Measurements from ENCODE around the gene SIX3.

The SIX3 gene

DNA sequence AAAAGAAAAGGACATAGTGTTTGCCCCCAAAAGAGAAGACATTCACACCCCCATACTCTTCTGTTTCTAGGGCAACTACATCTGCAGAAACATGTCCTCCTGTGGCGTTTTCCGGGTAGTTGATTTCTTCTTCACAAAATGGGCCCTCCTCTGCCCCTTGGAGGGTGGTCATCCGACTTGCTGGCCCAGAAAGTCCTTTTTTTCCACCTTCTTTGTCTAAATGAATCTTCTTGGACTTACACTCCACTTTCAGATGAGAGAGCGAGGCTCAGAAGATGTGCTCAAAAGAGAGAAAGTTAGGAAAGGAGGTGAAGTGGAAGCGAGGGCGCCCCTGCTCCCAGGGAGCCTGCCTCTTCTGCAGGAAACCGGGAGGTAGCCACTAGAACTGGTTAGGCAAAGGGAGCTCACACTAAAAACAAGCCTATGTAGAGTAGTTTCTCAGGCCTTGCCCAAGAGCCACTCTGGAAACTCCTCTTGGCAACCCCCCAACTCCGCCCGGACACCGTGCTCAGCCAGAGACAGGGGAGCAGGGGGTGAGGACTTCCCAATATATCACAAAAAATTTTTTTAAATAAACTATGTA is 10.2 kb upstream of the SIX3 start:
- FAIRE-seq = no peak

DNA sequence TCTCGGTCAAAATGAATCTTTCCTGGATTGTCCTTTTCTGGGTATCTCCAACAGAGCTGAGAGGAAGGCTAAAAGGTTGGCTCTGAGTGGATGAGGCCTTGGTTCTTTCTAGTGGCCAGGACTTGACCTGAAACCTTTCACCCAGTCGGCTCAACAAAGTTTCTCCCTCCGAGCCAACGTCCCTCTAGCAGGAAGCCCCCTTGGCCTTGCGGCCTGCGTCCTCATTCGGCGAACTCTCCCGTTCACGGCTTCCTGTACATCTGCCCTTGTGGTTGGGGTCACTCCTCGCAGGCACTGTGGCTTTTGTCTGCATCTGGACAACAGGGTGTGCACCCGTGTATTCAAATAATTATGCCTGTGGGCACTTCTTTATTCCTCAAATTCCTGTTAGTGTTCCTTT is 9.4 kb upstream of the SIX3 start:
- FAIRE-seq = no peak

GRCh38 chr2:44932564-44933392 is 8.7 kb upstream of the SIX3 start:
- no peak for FAIRE-seq

DNA sequence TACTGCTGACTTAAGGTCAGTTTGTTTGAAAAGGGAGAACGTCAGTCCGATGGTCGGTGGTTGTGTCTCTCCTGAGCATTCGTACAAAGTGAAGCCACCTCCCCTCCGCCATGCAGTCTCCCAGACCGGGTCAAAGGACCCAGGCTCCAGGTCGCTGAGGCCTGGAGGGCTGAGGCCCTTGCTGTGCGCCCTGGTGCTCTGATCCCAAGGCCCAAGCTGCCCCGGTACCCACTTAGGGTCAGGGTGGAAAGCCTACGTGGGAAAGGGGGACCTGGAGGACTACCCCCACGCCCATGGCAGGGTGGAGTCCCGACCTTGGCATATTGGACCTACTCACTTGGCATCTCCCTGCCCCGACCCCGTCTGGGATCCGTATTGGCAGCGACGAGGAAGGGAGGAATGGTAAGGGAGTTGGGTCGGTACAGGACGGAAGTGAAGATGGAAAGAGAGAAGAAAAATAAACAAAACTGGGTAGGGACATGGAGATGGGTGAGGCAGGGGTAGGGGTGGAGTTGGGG is 8.0 kb upstream of the SIX3 start:
- FAIRE-seq = no peak

DNA sequence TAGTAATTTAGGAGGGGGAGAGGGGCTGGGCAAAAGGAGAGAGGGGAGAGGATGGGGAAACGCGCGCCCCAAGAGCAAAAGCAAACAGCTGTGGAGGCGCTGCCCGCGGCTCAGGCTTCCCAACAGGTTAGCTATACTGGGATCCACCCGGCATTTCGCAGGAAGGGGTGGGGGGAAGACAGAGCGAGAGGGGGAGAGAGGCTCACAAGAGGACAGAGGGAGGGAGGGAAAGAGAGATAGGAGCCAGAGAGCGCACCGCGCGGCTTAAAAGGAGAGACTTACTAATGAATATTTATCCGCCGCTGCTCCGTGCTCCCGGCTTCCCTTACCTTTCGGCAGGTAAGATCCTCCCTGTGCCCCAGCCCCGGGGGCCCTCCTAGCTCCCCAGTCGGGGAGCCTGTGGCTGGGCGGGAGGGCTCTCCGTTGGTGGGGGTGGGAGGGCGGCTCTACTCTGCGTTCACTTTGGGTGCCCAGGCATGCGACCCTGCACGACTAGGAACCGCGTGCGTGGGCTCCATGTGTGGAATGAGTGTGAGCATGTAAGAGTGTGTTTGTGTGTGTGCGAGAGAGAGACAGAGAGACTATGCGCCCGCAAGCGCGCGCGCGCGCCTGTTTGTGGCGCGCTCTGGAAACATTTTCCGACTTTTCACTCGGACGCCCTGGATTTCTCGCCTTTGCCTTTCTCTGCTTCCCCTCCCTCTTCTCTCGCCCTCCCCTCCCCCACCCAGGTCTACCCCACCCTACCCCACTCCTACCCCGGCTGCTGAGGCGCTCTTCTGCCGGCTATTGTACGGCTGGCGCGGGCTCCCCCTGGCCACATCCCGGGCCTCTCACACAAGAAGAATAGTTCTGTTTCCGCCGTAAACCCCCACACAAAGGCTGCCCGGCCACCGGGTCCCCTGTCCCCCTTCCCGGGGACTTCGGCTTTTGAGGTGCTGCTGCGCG is 7.2 kb upstream of the SIX3 start:
- FAIRE-seq = no peak

GRCh38 chr2:44934983-44935728 is 6.3 kb upstream of the SIX3 start:
- FAIRE-seq = no peak

- no peak for FAIRE-seq
Measured at GRCh38 chr2:44935729-44936098, 5.8 kb upstream of the SIX3 start.

DNA sequence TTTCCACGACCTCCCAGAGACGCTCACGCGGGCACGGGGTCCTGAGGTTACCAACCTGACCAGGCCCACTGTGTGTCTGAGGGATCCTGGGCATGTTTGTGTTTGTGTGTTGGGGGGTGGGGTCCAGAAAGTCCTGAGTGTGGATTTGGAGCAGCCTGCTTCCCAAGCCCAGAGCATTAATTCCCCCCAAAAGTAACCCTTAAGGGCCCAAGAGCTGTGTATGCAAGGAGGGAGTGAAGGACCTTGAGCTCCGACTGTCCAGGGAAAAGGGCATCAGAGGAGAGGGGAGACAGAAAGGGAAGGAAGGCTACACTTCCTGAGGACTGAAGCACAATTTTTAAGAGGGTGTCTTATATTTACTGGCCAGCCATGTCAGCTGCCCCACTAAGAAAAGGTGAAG is 5.2 kb upstream of the SIX3 start:
- no peak for FAIRE-seq

GRCh38 chr2:44936715-44937687 is 4.5 kb upstream of the SIX3 start:
- no peak for FAIRE-seq

DNA sequence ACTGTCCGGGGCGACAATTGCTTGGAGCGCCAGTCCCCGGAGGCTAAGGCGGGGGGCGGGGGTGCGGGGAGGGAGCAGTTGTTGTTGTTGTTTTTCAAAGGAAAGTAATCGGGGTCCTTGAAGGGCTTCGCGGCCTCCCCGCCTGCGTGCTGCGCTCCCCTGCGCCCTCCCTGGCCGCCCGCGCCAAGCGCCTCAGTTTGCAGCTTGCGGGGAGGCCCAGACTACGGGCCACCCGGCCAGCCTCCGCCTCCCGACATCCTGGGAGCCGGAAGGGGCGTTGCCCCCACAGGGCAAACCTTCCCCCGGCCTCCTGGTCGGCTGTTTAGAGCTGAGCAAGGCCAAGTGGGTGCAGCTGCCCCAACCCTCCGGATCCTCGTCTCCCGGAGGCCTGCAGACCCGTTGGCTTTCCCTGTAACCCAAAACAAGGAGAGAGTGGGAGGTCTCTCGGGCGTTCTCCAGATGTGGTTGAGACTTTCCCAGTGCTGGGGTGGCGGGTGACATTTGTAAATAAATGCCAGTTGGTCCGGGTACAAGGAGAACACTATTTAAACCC is 3.7 kb upstream of the SIX3 start:
- no peak for FAIRE-seq

GRCh38 chr2:44938287-44939105 is 3.0 kb upstream of the SIX3 start:
- no peak for FAIRE-seq

GRCh38 chr2:44939106-44940048 is 2.1 kb upstream of the SIX3 start:
- no peak for FAIRE-seq

DNA sequence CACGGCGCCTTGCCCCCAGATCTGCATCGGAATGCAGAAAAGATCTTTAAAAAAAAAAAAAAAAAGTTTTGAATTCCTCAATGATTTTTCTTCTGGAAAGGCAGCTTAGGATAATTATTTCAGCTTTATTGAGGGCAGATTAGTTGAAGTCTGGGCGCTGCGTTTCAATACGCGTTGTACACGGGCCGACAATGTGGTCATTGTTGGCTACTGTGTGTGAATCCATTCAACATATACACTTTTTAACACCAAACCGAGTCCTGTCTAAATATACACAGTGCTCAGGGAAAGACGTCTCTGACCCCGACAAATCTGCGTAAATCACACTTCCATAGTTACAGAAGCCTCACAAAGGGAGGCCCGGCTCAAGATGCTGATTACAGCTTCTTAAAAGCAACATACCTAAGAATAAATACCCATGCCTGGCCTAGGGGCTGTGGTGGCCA is 1.4 kb upstream of the SIX3 start:
- no peak for FAIRE-seq

DNA sequence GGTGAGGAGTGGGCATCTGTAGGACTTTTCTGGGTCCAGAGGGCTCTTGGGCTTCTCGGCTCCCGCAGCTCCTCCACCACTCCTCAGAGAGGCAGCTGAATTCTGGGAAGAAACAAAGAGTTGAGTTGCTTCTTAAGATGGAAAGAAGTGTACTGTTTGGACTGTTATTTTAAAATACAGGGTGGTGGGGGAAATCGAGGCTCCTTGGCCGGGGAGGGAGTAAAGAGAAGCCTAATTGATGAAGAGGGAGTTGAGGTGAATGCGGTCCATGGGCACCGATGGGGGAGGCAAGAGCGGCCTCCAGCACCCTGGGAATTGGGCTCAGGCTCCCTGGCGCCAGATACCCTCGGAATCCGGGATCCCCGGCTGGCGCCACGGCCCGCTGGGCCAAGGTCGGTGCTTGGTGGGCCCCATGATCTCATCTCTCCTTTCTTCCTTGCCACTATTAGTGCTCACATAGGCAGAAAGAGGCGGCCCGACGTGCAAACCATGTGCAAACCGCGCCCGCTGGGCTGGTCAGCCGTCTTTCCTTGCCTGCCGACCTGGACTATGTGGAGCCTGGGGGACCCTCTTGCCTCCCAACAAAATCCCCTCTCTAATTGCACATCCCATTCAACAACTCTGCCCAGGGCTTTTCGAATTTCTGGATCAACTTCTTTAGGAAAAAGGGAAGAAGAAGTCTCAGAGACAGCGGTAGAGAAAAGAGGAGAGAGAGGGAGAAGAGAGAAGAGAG is 604 bp upstream of the SIX3 start:
- FAIRE-seq = no peak

- no peak for FAIRE-seq
Measured at GRCh38 chr2:44942304-44943030, 965 bp downstream of the SIX3 start.

DNA sequence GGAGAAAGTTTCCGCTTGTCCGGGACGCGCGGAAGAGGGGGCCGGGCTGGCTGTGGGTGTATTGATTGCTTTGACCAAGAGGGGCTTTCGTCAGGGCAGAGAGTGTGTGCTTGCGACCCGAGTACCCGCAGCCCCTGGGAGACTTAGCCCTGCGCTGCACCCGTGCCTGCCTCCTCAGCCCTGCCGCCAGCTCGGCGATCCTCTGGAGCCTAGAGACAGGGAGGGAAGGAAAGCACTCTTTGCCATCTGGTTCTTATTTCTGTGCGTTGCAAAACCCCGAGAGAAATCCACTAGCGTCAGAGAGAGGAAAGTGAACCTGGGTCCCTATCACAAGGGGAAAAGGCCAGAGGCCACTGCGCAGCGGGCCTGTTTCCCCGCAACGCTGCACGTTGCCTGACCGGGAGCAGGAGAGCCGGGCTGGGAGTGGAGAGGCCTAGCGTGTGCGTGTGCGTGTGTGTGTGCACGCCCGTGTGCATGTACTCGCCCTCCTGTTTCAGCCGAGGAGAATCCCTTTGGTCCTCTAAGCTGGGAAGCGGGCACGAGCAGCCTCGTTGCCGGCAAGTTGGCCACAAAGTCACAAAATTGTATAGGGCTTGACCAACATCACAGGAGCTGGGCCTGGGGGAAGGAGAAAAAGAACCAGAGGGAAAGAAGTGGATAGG is 1.7 kb downstream of the SIX3 start:
- FAIRE-seq = no peak

GRCh38 chr2:44943693-44944101 is 2.2 kb downstream of the SIX3 start:
- no peak for FAIRE-seq

All from TTC549 (cell line).